ENCODE results near the gene TNFSF9.

DNA sequence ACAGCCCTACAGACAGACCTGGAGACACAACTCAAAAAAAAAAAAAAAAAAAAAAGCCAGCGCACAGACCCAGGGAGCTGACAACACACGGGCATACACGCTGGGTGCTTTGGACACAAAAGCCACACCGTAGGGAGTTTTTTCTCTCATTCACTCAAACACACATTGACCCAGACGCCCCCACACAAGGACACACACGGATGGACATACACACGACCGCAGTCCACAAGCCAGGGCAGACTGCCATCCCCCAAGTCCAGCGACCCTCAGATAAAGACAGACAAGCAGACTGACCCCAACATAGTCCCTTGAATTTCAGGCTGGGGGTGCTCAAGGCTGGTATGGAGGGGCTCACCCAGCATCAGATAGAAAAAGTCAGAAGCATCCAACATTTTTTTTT, 16.7 kb upstream of the TNFSF9 start:
- TF ChIP-seq ZFP30 (CRISPR knock-in tag; IDR thresholded peaks at IDR 0.05): no peak
- no peak for TF ChIP-seq RARB (CRISPR knock-in tag; IDR thresholded peaks at IDR 0.05)
- no peak for TF ChIP-seq ZFP3 (CRISPR knock-in tag; IDR thresholded peaks at IDR 0.05)
- no peak for TF ChIP-seq TOX (CRISPR knock-in tag; IDR thresholded peaks at IDR 0.05; ENCODE audit: borderline replicate concordance)
- TF ChIP-seq, protein P1, sequence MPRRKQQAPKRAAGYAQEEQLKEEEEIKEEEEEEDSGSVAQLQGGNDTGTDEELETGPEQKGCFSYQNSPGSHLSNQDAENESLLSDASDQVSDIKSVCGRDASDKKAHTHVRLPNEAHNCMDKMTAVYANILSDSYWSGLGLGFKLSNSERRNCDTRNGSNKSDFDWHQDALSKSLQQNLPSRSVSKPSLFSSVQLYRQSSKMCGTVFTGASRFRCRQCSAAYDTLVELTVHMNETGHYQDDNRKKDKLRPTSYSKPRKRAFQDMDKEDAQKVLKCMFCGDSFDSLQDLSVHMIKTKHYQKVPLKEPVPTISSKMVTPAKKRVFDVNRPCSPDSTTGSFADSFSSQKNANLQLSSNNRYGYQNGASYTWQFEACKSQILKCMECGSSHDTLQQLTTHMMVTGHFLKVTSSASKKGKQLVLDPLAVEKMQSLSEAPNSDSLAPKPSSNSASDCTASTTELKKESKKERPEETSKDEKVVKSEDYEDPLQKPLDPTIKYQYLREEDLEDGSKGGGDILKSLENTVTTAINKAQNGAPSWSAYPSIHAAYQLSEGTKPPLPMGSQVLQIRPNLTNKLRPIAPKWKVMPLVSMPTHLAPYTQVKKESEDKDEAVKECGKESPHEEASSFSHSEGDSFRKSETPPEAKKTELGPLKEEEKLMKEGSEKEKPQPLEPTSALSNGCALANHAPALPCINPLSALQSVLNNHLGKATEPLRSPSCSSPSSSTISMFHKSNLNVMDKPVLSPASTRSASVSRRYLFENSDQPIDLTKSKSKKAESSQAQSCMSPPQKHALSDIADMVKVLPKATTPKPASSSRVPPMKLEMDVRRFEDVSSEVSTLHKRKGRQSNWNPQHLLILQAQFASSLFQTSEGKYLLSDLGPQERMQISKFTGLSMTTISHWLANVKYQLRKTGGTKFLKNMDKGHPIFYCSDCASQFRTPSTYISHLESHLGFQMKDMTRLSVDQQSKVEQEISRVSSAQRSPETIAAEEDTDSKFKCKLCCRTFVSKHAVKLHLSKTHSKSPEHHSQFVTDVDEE (CRISPR knock-in tag; IDR thresholded peaks at IDR 0.05): no peak
- TF ChIP-seq, protein P2, sequence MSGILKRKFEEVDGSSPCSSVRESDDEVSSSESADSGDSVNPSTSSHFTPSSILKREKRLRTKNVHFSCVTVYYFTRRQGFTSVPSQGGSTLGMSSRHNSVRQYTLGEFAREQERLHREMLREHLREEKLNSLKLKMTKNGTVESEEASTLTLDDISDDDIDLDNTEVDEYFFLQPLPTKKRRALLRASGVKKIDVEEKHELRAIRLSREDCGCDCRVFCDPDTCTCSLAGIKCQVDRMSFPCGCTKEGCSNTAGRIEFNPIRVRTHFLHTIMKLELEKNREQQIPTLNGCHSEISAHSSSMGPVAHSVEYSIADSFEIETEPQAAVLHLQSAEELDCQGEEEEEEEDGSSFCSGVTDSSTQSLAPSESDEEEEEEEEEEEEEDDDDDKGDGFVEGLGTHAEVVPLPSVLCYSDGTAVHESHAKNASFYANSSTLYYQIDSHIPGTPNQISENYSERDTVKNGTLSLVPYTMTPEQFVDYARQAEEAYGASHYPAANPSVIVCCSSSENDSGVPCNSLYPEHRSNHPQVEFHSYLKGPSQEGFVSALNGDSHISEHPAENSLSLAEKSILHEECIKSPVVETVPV (CRISPR knock-in tag; IDR thresholded peaks at IDR 0.05): no peak
- no peak for TF ChIP-seq ZNF70 (CRISPR knock-in tag; IDR thresholded peaks at IDR 0.05)
- TF ChIP-seq CSDC2 (CRISPR knock-in tag; IDR thresholded peaks at IDR 0.05): no peak
- TF ChIP-seq OSR1 (CRISPR knock-in tag; IDR thresholded peaks at IDR 0.05): no peak
- no peak for TF ChIP-seq PATZ1 (CRISPR knock-in tag; IDR thresholded peaks at IDR 0.05; ENCODE audit: borderline replicate concordance)
